ENCODE data around the gene C10orf120.

- TF ChIP-seq CTCF (IDR thresholded peaks at IDR 0.05; ENCODE audit: low read depth, low read length, poor library complexity, severe bottlenecking): no peak
- no peak for TF ChIP-seq EZH2phosphoT487 (IDR thresholded peaks at IDR 0.05; ENCODE audit: borderline replicate concordance, low read length)
Measured at GRCh38 chr10:122701652-122702051, 2.0 kb upstream of the C10orf120 start.

All from DOHH2 (cell line).